ENCODE results near the gene NTSR1.

DNA sequence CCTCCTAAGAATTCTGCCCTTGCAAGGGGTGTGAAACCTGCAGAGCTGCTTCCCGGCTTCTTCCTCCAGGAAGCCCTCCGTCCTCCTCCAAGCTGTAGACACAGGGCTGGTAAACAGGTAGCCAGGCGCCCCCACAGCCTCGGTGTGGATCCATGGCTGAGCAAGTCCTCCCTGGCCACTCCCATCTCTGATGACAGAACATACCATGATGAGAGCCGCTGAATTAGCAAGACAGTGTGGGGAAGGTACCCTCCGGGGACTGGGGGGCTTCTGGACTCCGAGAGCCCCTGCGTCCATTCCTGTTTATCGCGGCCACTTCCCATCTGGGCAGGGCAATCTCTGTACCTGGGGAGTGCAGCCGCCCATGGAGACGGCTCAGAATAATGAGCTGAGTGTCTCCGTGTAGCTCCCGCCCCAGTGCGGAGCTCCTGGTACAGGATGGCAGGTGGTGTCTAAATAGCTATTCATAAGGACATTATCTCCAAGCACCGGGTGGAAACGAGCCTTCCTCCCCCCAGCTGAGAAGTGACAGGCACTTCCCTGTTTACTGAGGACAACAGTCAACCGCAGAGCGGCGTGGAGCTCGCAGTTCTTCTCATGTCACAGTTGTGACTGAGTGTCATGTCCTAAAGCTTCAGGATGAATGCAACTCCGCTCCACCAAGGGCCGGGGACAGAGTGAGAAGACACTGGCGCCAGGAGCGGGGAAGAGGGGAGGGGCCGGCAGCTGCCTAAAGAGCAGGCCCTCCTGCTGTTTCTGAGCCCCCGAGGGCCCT is 22.7 kb upstream of the NTSR1 start:
- TF ChIP-seq CTCF (IDR thresholded peaks at IDR 0.05) (no peak), POLR2A (IDR thresholded peaks at IDR 0.05) (no peak)
